Measurements from ENCODE around the gene CC2D2A.
A peak's percentile ranks its signal among the peaks of the same experiment; 100 is the strongest.
"Not testable (repeated sequence)": the region's sequence is repeated elsewhere in the genome, so short reads cannot be mapped to it uniquely, and the experiment has no call there.

Gene CC2D2A

DNA sequence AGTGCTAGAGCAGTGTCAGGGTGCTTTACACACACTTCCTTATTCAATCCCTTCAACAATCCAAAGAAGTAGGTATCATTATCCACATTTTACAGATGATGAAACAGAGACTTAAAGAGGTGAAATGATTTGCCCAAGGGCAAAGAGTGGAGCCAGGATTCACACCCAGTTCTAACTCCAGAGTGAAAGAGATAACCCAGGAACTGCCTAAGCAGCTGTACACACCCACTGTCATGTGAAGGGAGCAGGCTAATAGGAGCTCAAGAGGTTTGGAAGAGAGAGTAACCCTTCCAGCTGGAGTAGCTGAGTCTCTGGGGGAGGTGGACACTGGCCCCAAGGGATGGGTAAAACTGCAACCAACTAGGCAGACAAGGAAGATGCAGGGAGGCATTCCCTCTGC, 92.9 kb downstream of the CC2D2A start:
- DNase-seq, result no peak

DNA sequence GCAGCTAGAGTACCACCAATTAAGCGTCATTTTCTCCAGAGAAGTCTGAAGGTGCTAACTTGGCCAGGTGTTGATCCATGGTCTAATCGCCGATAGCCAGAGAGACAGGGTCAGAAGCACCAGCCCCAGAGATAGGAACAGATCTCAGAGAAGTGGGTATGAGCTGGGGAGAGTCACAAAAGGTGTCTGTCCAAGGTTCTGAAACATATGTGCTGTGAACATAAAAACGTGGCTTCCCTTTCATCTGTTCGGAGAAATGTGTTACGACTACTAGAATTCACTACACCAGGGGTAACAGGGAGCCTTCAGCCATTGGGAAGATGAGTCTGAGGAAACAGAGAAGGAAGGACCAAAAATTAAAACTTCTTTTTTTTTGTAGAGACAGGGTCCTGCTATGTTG, 94.2 kb downstream of the CC2D2A start:
- DNase-seq, result no peak

DNA sequence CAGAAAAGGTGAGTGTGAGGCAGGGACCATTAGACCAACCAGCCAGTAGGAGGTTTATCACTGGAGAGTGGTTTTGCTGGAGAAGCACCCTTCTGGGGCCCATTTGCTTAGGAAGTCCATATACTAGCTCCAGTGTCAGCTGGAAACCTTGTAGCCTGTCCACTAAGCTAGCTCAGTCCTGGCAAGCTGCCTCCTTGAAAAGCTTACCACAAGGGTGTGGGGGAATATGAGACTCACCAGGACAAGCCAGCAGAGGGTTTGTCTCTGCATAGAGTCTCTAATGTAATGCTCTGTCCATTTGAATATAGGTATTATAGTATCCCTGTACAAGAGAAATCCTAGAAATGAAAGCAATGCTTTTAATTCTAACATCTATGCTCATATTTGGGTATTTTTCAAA, 99.1 kb downstream of the CC2D2A start:
- no peak for DNase-seq

DNA sequence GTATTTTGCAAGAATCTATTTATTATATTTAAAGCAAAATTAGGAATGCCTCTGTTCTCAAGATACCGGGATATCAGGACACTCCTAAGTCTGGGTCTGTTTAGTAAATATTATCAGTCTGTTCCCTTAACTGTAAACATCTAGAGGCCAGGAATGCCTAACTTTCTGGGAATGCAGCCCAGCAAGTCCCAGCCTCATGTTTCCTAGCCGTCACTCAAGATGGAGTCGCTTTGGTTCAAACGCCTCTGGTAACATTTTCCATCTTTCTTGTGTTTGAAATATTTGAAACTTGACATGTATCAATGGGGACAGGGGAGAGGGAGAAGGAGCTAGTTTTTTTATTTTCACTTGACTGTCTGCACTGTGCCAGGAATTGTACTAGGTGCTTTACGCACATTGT, 100.1 kb downstream of the CC2D2A start:
- DNase-seq, result no peak

DNA sequence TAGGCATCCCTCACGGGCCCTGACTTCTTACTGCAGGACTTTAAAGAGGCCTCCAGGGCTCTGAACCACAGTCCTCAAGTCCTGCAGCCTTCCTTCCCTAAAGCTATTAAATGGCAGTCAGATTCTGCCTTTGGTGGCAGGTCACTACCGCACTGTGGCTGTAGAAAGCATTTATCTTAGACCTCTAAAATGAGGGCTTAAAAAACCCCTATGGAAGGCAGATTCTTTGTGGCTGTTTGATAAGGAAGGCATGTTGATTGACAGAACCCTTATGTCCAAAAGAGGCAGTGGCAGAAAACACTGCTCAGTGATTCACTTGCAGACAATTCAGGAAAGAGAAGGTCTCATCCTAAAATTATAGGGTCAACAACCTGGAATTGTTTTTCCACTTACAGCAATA, 106.3 kb downstream of the CC2D2A start:
- DNase-seq, result no peak

DNA sequence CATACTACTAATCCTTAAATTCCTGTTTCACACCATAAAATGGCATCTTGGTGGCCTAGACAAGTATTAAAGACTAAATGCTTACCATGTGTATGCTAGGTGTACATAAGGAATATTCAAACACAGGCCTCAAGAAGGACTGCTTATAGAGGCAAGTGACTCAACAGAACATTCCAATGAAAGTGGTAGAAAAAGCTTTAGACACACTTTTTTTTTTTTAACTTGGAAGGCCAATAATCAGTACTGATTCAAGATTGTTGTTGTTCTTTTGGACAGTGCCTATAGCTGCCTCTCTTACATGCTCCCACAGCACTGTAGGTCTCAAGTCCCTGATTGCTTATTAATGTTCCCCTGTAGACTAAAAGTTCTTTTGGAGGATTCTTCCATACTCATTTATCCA, 107.8 kb downstream of the CC2D2A start:
- no peak for DNase-seq

DNA sequence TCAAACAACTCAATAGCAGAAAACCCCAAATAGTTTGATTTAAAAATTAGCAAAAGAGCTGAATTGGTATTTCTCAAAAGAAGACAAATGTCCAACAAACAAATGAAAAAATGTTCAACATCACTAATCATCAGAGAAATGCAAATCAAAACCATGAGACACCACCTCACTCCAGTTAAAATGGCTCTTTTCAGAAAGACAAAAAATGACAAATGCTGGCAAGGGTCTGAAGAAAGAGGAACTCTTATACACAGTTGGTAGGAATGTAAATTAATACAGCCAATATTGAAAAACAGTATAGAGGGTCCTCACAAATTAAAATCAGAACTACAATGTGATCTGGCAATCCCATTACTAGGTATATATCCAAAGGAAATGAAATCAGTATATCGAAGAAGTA, 115.1 kb downstream of the CC2D2A start:
- DNase-seq, result no peak

DNA sequence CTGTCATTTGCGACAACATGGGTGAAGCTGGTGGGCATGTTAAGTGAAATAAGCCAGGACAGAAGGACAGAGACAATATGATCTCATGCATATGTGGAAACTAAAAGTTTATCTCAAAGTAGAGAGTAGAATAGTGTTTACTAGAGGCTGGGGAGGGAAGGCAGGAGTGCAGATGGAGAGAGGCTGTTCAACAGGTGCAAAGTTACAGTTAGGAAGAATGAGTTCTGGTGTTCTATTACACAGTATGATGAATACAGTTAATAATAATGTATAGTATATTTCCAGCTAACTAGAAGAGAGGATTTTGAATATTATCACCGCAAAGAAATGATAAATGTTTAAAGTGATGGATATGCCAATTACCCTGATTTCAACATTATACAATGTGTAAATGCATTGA, 115.6 kb downstream of the CC2D2A start:
- no peak for DNase-seq

DNA sequence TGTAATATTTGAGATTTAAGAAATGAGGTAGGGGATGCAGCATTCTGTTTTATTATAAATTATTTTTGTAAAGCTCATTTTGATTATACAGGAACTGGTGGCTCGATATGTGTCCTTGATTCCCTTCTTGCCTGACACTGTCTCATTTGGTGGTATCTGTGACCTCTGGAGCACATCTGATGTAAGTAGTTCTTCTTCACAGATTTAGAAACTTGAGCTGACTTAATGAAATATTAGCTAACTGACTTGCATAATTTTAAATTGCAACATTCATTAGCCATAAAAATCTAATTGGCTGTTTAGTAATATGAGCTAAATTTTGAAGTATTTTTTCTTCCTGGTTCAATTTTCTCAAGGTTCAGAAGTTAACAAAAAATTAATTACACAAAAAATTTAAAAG, 116.4 kb downstream of the CC2D2A start:
- no peak for DNase-seq

DNA sequence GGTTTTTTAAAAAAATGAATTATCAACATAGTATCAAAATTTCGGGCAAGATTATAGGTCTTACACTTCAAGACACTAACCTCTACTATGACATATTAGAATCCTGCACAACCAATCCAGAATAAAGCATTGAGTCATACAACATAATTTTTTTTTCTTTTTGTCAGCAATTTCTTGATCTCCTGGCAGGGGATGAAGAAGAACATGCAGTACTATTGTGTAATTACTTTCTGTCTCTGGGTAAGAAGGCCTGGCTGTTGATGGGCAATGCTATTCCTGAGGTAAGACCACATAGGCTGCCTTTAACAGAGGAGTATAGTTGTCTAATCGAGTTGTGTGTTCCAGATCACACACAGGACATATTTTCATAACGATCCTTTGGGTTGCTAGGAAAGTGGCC, 118.0 kb downstream of the CC2D2A start:
- DNase-seq, result no peak

DNA sequence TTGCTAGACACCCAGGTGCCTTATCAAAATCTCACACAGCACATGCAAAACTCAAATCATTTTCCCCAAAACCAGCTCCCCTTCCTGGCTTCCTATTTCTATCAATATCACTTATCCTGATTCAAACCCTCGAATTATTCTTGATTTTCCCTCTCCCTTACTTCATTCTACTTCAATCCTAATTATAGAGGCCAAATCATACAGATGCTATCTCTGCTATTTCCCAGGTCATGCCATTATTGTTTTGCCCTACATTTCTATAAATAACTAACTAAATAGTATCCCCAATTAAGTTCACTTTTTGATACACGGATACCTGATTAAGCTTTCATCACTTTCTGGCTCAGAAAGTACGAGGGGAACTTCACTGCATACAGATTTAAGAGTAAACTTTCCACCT, 123.1 kb downstream of the CC2D2A start:
- no peak for DNase-seq

DNA sequence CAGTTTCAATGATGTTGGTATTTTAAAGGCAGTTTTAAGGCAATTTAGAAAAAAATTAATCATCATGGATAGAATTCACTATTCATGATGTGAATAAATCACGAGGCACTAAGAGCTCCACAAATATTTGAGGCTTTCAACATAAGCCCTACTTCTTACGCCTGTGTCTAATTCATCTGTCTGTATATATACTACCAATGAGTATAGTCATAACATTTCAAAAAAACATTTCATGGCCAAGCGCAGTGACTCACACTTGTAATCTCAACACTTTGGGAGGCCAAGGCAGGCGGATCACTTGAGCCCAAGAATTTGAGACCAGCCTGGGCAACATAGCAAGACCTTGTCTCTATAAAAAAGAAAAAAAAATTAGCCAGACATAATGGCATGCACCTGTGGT, 129.0 kb downstream of the CC2D2A start:
- no peak for DNase-seq

DNA sequence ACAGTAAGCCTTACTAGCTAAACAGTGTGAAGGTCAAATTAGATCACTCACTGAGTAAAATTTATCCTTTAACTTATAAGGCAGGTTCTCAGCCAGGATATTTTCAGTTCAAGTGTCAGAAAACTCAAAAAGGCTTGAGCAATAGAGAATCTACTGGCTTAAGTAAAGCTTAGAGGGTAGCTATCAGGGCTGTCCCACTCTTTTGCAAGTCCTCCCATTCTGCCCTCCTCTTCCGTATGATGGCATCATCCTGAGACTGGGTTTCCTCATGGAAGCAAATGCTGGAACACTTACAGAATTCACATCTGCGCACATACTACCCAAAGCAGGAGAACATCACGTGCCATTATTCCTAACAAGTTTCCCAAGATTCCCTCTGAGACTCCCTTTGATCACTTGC, 130.5 kb downstream of the CC2D2A start:
- no peak for DNase-seq

DNA sequence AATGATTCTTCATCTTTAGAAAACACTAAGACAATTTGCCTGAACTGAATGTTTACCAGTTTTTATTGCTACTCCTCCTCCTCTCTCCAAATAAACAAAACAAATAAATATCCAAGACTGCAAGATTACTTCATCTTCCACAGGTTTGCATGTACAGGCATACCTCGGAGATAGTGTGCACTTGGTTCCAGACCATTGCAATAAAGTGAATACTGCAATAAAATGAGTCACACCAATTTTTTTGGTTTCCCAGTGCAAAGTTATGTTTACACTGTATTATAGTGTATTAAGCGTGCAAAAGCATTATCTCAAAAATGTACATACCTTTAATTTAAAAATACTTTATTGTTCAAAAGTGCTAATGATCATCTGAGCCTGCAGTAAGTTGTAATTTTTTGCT, 132.2 kb downstream of the CC2D2A start:
- DNase-seq, result no peak

DNA sequence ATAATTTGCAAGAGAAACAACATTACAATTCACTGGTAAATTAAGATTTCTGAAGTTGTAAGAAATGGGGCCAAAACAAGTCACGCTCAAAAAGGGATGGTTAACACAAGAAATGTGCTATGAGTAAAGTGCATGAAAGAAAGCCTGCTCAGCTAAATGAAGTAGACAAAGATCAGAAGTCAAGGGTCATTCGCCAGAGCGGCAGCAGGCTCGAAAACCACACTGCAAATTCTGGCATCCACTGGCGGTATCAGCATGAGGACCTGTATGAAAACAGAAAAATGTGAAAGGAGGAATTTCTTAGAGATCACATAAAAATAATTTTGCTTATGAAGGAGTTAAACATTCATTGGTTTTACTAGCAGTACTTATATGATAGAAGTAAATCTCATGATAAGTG, 135.9 kb downstream of the CC2D2A start:
- DNase-seq, result no peak

DNA sequence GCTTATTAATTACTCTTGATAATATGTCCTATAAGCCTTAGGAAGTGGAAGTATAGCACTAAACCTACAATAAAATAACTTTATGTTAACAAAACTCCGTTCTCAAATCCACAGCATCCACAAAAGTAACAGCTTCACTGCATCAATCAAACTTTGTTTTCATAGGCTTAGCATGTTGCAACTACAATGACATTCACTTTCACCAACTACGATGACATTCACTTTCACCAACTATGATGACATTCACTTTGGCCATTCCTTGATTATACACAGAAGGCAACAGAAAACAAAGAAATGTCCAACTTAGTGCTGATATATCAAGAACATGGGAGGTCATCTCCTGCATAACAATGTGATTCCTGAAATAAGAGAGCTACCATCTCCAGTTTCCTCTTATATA, 141.2 kb downstream of the CC2D2A start:
- DNase-seq, result no peak

DNA sequence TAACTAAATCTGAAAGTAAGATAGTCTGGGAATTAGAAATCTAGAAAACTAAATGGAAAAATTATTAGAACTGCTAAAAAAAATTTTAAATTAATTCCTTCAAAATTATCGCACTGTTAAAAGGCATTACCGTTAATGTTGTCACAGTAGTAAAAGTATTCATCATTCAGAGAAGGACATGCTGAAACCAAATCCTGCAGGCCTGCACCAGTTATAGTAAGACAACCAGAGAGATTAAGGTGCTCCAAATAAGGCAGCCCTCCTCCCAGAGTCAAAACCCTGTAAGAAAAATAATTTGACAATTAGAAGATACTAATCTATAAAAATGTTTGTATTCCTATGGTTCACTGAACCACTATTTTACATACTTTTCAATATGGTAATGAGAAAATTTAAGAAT, 142.5 kb downstream of the CC2D2A start:
- no peak for DNase-seq

DNA sequence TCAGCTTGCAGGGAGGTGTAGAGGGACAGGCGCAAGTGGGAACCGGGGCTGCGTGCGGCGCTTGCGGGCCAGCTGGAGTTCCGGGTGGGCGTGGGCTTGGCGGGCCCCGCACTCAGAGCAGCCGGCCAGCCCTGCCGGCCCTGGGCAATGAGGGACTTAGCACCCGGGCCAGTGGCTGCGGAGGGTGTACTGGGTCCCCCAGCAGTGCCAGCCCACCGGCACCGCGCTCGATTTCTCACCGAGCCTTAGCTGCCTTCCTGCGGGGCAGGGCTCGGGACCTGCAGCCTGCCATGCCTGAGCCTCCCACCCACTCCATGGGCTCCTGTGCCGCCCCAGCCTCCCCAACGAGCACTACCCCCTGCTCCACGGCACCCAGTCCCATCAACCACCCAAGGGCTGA, 145.2 kb downstream of the CC2D2A start:
- not testable (repeated sequence) for DNase-seq

DNA sequence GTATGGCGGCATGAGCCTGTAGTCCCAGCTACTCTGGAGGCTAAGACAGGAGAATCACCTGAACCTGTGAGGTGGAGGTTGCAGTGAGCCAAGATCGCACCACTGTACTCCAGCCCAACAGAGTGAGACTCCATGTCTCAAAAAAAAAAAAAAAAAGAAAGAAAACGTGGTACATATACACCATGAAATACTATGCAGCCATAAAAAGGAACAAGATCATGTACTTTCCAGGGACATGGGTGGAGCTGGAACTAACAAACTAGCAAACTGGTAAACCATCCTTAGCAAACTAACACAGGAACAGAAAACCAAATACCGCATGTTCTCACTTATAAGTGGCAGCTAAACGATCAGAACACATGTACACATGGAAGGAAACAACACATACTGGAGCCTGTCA, 147.7 kb downstream of the CC2D2A start:
- not testable (repeated sequence) for DNase-seq

DNA sequence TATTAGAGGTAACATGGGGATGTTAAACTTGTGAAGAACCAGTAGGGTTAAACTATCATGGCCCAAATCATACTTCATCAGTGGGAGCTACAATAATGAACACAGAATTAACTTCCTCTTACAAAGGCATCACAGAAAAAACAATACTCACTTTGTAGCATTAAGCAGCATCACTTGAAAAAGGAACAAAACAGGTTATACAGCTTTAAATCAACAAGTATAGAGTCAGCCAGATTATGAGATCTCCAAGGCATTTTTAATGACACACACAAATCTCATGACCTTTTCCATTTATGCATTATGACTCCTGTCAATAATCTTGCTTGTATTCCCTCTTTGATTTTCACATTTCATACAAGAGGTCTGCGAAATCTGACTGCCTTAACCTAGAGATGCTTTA, 167.1 kb downstream of the CC2D2A start:
- DNase-seq, result no peak

DNA sequence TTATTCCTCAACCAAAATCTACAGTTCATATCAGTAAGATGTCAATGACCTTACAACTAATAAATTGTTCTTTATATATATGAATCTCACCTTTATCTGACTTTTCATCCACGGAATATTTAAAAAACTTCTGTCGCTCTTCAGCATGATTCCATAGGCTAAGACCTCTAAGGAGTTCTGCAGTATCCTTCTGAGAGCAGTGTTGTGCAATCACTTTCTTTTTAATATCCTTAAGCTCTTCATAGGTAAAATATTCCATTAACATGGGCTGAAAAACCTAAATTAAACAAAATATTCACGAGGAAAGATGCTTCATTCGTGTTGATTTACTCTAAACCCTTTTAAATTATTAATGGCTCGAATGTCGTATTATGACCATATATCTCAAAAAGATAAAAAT, 168.7 kb downstream of the CC2D2A start:
- no peak for DNase-seq

DNA sequence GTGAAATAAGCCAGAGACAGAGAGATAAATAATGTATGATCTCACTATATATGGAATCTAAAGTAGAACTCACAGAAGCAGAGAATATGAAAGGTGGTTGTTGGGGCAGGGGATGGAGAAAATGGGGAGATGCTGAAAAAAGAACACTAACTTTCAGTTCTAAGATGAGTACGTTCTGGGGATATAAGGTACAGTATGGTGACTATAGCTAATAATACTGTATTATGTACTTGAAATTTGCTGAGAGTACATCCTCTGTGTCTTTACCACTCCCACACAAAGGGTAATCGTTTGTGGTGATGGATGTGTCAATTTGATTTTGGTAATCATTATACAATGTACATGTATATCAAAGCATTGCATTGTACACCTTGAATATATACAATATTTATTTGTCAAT, 178.9 kb downstream of the CC2D2A start:
- no peak for DNase-seq

DNA sequence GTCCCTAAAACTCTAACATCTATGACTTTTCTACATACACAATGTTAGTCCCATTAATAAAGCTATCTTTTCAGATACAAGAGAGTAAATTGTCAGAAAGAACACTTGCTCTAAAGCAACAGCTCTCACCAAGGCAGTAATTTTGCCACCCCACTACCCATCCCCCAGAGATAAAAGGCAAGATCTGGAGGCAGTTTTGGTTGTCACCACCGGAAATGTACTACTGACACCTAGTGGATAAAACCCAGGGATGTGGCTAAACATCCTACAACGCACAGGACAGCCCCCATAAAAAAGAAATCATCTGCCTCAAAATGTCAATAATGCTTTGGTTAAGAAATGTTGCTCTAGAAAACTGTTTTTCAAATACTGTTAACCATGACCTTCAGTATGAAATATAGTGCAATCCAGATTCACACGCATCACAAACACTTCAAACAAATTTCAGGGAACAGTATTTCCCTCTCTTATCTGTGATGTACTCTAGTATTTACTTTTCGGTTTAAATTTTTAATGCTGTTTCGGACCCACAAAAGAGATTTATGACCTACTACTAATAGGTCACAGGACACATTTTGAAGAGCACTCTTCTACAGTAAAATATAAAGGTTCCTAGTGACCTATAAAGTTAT, 180.3 kb downstream of the CC2D2A start:
- peak; percentile 52 for DNase-seq
